ENCODE measurements around the gene HSPA14. TPM values are rescaled to one million over a fixed set of nuclear protein-coding genes. Genes with fewer than 3 reads are reported as not detected.

HSPA14 gene
- total RNA-seq, 3 donors from 2014 or later: 9.3 to 16.7 (median 16.4) TPM

GRCh38 chr10:14826076-14826829 lies 11.9 kb upstream of the HSPA14 start:
- Histone ChIP-seq H3K9me3 (no peaks in the 10 kb centered on the region), H3K27ac (no peak overlapping the region), H3K27me3 (no peaks in the 10 kb centered on the region), H3K4me3 (no peak overlapping the region), H3K4me1 (no peaks in the 10 kb centered on the region), H3K36me3 (no peaks in the 10 kb centered on the region)
- intact Hi-C loops (cut with DNase I; ENCODE audit: low total_unique reads): no loop called here
- no peak for DNase-seq (ENCODE audit: low spot score in 2 of 2)
- TF ChIP-seq CTCF (IDR thresholded peaks at IDR 0.05): no peak

- Histone ChIP-seq H3K9me3 (no peaks in the 10 kb centered on the region), H3K36me3 (no peaks in the 10 kb centered on the region), H3K4me3 (no peak overlapping the region), H3K27me3 (no peaks in the 10 kb centered on the region), H3K4me1 (peaks cover 0 to 7% of the 10 kb centered on the region in 2 donors), H3K27ac (no peak overlapping the region)
- DNase-seq (ENCODE audit: low spot score in 2 of 2): no peak
- TF ChIP-seq CTCF (IDR thresholded peaks at IDR 0.05): no peak
- no peak for TF ChIP-seq POLR2A (IDR thresholded peaks at IDR 0.05)
- TF ChIP-seq POLR2AphosphoS5 (IDR thresholded peaks at IDR 0.05): no peak
- intact Hi-C loops (cut with DNase I; ENCODE audit: low total_unique reads): no loop called here
Observed at GRCh38 chr10:14833106-14833505, 5.0 kb upstream of the HSPA14 start.

- Histone ChIP-seq H3K36me3 (no peaks in the 10 kb centered on the region), H3K27ac (peak overlapping the region in 1 of 2 donors; percentile 96), H3K9me3 (no peaks in the 10 kb centered on the region), H3K4me1 (peaks cover 0 to 7% of the 10 kb centered on the region in 2 donors), H3K27me3 (no peaks in the 10 kb centered on the region), H3K4me3 (no peak overlapping the region)
- DNase-seq (ENCODE audit: low spot score in 2 of 2): no peak
- intact Hi-C loops (cut with DNase I; ENCODE audit: low total_unique reads): no loop called here
- no peak for TF ChIP-seq POLR2A (IDR thresholded peaks at IDR 0.05)
- TF ChIP-seq POLR2AphosphoS5 (IDR thresholded peaks at IDR 0.05): no peak
- TF ChIP-seq CTCF (IDR thresholded peaks at IDR 0.05): no peak
Observed at GRCh38 chr10:14836208-14836607, 1.9 kb upstream of the HSPA14 start.

GRCh38 chr10:14837003-14837756 lies 926 bp upstream of the HSPA14 start:
- DNase-seq (ENCODE audit: low spot score in 2 of 2): no peak
- TF ChIP-seq POLR2A (IDR thresholded peaks at IDR 0.05) (no peak), CTCF (IDR thresholded peaks at IDR 0.05) (no peak), POLR2AphosphoS5 (IDR thresholded peaks at IDR 0.05) (no peak)
- intact Hi-C loops (cut with DNase I; ENCODE audit: low total_unique reads): no loop called here

More at GRCh38 chr10:14837003-14837756, 926 bp upstream of the HSPA14 start:
- peaks cover 0 to 7% of the 10 kb centered on the region in 2 donors for H3K4me1 ChIP-seq
- H3K4me3 ChIP-seq: peak overlapping the region; percentile 94 to 99 (median 98)
- no peaks in the 10 kb centered on the region for H3K27me3 ChIP-seq
- H3K9me3 ChIP-seq: no peaks in the 10 kb centered on the region
- peaks cover 5% of the 10 kb centered on the region for H3K36me3 ChIP-seq
- peak overlapping the region; percentile 96 to 98 for H3K27ac ChIP-seq
